T-helper 2 cell treated with Interferon-gamma antibody and Interleukin-4, amounts not matched to agents 100 ng/mL and 5 ng/mL, for 36 hours (primary cell): ENCODE data around the gene STK4. TPM values are rescaled to one million over a fixed set of nuclear protein-coding genes. Genes with fewer than 3 reads are reported as not detected.
"Not testable (repeated sequence)": the region's sequence is repeated elsewhere in the genome, so short reads cannot be mapped to it uniquely, and the experiment has no call there.

Experiments used
- intact Hi-C: fragments of 100-400 bp; cut with micrococcal nuclease; formaldehyde crosslinking; loops from one replicate; pipeline ENCODE4 v1.15.1; 2023
- total RNA-seq: library from RNA; stranded (reverse); gene quantifications from 2 replicates; pipeline ENCODE4 v1.2.3, GENCODE V29; 2022

The STK4 gene
- total RNA-seq, 1 donor from 2014 or later, result 175 TPM

DNA sequence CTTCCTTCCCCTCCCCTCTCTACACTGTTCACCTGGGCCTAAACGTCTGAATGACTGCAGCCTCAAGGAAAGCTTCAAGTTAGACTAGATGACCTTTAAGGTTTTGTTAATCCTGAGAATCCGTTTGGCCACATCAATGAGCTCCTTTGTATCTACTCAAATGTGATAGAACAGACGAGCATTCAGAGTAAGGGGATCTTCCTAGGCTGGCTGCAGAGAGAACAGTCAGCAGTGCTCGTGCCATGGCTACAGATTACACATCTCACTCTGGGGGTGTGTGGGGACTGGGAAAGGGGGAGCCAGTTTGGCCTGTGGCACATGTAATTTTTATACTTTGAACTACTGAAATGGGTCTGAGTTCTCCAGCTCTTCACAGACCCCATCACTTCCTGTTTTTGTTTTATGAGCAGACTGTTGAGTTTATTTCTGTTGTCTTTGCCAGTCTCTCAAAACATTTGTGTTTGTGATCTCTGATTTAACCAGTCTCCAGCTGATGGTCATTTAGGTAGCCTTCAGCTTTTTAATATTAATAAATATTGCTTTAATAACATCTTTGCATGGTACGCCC lies 83.7 kb downstream of the STK4 start:
- intact Hi-C loops, result no loop called here

DNA sequence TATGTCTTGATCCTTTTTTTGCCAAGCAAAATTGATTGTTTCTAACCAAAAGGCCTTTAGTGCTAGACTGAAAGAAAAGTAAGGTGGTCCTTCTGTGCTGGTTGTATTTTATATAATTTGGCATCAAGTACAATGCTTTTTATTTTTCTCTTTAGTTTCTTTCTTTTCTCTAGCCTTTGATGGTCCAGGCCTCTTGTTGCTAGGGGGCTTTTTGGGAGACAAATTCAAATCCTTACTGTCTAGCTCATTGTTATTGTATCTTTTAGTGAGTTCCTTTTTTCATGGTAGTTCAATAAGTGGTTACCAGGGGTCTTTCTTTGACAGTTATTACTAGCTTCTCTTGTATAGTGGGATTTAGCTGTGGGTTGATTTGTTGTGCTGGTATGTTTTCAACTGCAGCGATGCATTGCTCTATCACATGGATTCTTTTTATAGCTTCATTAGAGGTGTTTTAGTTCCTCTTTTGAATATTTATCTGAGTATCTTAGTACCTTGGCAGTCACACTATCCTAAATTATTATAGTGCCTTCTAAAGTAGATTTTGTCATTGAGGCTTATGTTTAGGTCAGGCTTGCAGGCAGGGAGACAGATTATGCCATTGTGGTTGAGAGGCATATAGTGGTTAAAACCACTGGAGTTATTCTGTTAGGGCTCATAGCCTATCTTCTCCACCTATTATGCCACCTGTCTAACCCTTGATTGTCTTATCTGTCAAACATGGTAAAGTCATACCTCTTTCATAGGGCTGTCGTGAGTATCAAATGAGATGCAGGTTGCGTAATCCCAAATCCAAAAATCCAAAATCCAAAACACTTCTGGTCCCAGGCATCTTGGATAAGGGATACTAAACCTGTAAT lies 85.1 kb downstream of the STK4 start:
- intact Hi-C loops, result no loop called here

- intact Hi-C loops, result no loop called here
Measured at GRCh38 chr20:45052698-45053429, 86.6 kb downstream of the STK4 start.

DNA sequence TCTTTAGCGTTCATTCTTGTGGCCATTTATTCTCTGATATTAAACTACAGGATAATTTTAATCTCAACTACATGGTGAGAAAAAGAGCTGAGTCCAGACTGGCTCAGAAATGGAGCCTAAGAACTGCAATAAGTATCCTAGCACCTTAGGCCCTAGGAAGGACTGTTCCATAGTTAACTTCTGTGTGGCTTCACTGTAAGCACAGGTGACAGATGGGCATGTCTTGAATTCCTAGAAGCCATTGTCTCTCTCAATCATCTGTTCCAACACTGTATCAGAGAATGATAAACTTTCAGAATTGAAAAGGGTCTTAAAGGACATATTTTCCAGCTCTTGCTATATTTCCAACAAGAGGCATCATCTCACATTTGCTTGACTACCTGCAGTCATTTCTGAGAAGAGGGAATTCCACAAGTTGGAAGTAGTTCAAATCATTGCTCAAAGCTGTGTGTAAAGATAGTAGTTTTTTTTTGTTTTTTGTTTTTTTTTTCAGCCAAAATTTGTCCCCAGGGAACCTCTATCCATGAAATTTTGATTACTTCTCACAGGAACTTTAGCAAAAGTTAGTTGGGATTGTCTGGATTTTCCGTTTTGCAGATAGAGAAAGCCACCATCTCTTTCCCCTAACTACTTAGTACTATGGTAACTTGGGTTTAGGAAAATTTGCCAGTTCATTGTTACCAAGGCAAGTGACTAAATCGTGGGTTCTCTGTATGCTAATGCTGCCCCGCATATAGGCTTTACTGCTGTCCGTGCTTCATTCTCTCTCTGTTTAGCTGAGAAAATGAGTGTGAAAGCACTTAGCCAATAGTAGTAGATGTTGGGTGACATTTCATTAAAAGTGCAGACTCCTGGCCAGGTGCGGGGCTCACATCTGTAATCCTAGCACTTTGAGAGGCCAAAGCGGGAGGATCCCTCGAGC lies 87.4 kb downstream of the STK4 start:
- intact Hi-C loops, result no loop called here

DNA sequence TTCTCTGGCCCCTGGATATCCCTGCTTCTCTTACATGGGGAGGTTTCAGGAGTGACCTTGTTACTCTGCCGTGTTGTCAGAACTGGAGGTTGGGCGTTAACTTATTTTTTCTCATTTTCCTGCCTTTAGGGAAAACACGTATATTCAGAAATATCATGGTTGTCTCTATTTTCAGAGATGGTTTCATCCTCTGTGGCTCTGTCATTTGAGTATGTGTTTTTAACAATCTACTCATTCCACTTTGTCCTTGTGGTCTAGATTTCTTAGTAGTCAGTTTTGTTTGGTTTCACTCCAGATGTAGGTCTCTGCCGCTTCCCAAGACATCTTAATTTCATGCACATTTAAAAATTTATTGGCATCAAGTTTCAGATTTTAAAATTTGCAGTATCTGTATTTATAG lies 88.7 kb downstream of the STK4 start:
- intact Hi-C loops, result no loop called here

DNA sequence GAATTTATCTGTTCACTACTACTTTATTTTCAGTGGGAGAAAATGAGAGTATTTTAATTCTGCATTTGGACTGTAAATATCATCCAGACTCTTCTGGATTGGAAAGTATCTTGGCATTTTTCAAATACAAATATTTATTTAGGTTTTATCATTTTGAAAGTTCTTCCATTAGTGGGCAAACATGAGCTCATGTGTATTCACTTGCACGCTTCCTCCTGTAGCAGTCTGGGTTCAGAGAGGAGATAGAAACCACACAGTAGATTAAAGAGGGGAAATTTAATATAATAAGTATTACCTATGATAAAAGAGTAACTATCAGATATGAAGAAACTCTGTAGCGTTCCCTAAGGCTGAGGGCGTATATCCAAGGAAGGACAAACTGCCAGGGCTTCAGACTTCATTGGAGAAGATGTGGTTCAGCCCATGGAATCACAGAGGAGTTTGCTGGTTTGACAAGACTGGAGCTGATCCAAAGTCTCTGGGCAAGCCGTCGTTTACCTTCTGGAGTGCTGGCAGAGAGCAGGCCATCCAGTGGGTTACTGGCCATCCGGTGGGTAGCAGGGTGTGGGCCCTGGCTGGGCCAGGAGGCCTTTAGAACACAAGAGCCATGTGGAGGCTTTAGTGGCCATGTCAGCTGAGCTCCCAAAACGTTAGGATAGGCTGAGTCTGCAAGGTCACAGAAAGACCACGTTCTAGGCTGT lies 90.3 kb downstream of the STK4 start:
- intact Hi-C loops, result no loop called here

DNA sequence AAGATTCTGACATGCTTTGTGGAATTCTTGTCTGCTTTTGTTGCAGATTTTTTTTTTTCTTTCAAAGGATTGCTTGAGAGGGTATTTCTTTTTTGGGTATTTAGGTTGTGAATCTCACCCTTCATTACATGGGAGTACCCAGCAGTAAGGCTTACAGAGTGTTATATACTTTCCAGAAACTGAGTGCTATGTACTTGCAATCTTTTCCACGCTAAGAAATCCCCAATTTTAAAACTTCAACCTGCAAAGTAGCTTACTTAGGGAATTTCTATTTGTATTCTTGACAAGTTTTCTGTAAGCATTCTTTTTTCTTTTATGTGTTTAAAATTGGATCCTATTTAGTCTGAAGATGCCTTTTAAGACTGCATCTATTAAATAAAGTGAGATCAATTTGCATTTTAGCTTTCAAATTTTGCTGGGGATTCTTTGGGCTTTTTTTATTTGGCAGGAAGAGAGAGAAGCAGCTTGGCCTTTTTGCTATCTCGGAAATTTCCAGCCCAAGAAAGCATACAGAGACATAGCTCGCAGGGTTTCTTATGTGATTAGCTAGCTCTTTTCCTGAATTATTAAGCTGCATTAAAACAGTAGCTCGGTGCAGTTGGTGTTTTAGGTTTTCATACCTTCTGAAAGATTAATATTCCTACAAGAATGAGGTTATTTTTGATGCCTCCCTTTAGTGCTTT lies 92.0 kb downstream of the STK4 start:
- intact Hi-C loops, result no loop called here

GRCh38 chr20:45059022-45059728 lies 92.9 kb downstream of the STK4 start:
- intact Hi-C loops, result no loop called here

GRCh38 chr20:45060294-45060693 lies 94.0 kb downstream of the STK4 start:
- intact Hi-C loops, result no loop called here

- intact Hi-C loops, result no loop called here
Measured at GRCh38 chr20:45061244-45061643, 94.9 kb downstream of the STK4 start.

DNA sequence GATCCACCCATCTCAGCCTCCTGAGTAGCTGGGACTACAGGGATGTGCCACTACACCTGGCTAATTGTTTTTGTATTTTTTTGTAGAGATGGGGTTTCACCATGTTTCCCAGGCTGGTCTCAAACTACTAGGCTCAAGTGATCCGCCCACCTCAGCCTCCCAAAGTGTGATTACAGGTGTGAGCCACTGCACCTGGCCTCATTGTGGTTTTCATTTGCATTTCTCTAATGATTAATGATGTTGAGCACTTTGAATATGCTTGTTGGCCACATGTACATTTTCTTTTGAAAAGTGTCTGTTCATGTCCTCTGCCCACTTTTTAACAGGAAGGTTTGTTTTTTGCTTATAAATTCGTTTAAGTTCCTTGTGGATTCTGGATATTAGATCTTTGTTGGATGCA lies 96.8 kb downstream of the STK4 start:
- intact Hi-C loops, result not testable (repeated sequence)

GRCh38 chr20:45064812-45065211 lies 98.5 kb downstream of the STK4 start:
- intact Hi-C loops, result no loop called here

- intact Hi-C loops, result no loop called here
Measured at GRCh38 chr20:45066372-45066771, 100.1 kb downstream of the STK4 start.

GRCh38 chr20:45067087-45067486 lies 100.8 kb downstream of the STK4 start:
- intact Hi-C loops, result no loop called here

DNA sequence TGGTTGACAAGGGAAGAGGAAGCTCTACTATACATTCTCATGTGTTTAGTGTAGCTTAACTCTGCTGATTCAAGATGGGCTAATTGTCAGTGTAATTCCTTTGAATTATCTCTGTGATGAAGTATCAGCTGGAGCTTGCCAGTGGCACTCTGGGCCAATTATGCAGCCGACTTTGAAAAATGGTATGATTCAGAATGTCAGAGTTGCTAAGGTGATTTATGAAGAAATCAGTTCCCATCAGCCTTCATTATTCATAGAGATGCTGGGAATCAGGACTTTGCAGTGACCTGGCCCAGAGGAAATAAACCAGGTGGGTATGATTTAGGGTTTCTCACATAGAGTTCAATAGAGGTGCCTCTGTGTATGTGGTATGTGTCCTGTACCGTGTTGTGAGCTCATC lies 101.2 kb downstream of the STK4 start:
- intact Hi-C loops, result no loop called here

DNA sequence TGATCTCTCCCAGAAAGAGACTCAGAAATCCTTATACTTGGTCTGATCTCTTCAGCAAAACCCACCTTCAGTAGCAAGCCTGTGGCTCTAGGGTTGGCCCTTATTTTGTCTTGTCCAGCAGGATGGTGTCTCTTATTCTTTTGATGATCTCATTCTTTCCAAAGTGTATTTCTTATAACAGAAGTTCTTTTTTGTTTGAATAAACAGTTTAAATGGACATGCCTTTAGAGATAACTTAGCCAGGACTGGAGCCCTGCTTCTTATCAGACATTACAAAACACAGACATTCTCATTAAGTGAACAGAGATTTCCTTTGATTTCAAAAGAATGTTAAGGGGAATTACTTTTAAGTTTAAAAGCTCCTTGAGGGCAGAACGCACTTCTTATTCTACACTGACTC lies 102.9 kb downstream of the STK4 start:
- intact Hi-C loops, result no loop called here

DNA sequence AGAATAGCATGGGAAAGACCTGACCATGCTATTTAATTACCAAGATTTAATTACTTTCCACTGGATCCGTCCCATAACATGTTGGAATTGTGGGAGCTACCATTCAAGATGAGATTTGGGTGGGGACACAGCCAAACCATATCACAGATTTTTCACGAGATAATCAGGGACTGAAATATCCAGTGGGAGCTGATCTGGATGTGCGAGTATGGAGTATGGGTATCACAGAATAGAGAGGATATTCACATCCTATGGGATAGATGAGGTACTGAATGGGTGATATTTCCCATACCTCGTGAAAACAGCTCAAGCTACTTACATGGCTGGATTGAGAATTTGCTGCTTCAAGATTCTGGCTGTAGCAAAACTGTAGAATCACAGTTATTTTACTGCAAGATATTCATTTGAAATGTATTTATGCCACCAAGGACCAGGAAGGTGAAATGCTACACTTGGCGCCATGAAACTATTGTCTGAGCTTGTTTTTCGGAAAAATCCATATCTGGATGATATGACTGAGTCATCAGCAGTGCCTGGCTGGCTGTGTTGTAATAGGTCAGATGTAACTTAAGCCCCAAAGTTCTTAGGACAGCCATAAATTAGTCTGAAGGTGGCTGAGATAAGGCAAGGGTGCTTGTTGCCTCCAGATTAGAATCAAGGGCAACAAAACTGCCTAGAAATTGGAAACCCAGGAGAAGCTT lies 104.8 kb downstream of the STK4 start:
- intact Hi-C loops, result no loop called here

DNA sequence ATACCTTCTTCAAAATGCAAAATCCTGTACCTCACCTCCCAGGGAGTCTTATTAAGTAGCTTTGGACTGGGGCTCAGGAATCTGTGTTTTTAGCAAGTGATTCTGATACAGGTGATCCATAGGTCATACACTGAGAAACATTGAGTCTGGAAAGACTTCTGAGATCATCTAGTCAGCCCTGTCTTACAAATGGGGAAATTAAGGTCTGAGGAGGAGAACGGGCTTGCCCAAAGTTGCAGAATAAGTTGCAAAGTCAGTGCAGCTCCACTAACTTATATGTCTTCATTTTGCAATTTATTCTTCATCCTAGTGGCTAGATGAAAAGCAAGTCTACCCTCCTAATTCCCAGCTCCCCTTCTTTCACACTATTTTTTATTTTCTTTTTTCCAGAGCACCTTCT lies 105.8 kb downstream of the STK4 start:
- intact Hi-C loops, result no loop called here

GRCh38 chr20:45073221-45073620 lies 106.9 kb downstream of the STK4 start:
- intact Hi-C loops, result no loop called here
